Measurements from ENCODE around the gene MEDAG. TPM values are rescaled to one million over a fixed set of nuclear protein-coding genes. Genes with fewer than 3 reads are reported as not detected.

MEDAG gene
- total RNA-seq, 1 donor from 2014 or later: 7.5 TPM

DNA sequence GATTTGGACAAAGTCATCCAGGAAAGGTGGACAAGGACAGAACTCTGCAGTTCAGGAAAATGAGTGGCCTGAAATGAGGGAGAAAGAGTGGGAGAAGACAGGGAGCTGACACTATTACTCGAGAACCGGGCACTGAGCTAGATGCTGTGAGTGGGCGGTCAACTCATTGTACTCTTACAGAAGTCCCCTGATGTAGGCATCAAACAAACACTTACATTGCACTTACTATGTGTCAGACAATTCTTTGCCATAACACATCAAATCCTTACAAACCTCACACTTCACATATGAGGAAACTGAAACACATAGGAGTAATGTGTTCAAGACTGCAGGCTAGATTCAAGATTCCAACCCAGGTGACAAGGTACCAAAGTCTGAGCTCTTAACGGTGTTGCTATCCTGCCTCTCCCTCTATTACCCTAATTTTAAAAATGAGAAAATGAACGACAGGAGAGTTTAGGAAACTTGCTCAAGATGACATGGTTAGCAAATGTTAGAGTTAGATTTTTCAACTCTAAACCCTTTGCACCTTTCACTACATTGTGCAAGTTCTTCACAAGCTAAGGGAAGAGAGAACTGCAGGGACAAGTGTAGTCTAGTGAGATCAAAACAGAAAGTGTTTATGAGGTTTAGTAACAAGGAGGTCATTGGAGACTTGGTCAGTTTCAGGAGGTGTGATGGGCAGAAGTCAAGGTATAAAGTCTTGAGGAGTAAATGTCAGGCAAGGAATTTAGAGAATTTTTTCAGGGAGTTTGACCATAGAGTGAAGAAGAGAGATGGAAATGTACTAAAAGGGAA is 4.9 kb upstream of the MEDAG start:
- no peak for DNase-seq (ENCODE audit: low spot score in 2 of 2, unreplicated experiment in 2 of 2)
- H3K4me3 Mint-ChIP-seq: no peak overlapping the region
- peaks cover 17% of the 10 kb centered on the region for H3K4me1 Mint-ChIP-seq
- H3K27ac Mint-ChIP-seq: no peak overlapping the region
- H3K27me3 Mint-ChIP-seq (ENCODE audit: low read depth): peaks cover 23% of the 10 kb centered on the region
- TF ChIP-seq, protein P1, sequence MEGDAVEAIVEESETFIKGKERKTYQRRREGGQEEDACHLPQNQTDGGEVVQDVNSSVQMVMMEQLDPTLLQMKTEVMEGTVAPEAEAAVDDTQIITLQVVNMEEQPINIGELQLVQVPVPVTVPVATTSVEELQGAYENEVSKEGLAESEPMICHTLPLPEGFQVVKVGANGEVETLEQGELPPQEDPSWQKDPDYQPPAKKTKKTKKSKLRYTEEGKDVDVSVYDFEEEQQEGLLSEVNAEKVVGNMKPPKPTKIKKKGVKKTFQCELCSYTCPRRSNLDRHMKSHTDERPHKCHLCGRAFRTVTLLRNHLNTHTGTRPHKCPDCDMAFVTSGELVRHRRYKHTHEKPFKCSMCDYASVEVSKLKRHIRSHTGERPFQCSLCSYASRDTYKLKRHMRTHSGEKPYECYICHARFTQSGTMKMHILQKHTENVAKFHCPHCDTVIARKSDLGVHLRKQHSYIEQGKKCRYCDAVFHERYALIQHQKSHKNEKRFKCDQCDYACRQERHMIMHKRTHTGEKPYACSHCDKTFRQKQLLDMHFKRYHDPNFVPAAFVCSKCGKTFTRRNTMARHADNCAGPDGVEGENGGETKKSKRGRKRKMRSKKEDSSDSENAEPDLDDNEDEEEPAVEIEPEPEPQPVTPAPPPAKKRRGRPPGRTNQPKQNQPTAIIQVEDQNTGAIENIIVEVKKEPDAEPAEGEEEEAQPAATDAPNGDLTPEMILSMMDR (IDR thresholded peaks at IDR 0.05; ENCODE audit: unreplicated experiment): no peak
- H3K36me3 Mint-ChIP-seq: no peaks in the 10 kb centered on the region
- no peaks in the 10 kb centered on the region for H3K9me3 Mint-ChIP-seq

DNA sequence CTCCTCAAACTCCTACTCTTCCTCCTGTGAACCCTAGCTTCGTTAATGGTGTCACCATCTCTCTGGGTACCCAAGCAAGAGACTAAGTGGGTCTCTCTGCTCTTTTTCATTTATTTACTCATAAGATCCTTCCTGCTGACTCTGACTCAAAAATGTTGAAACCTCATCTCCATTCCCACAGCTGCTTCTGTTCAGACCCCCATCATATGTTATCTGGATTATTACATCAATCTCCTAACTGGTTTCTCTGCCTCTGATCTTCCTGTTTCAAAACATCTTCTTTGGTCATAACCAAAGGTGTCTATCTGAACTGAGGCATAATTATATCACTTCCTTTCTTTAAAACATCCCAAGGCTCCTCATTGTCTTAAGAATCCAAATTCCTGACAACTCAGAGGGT is 2.0 kb upstream of the MEDAG start:
- H3K9me3 Mint-ChIP-seq: no peaks in the 10 kb centered on the region
- DNase-seq (ENCODE audit: low spot score in 2 of 2, unreplicated experiment in 2 of 2): no peak
- no peak overlapping the region for H3K27ac Mint-ChIP-seq
- peaks cover 23% of the 10 kb centered on the region for H3K27me3 Mint-ChIP-seq (ENCODE audit: low read depth)
- H3K36me3 Mint-ChIP-seq: no peaks in the 10 kb centered on the region
- TF ChIP-seq, protein P1 (IDR thresholded peaks at IDR 0.05; ENCODE audit: unreplicated experiment): no peak
- no peak overlapping the region for H3K4me3 Mint-ChIP-seq
- H3K4me1 Mint-ChIP-seq: peaks cover 30% of the 10 kb centered on the region

DNA sequence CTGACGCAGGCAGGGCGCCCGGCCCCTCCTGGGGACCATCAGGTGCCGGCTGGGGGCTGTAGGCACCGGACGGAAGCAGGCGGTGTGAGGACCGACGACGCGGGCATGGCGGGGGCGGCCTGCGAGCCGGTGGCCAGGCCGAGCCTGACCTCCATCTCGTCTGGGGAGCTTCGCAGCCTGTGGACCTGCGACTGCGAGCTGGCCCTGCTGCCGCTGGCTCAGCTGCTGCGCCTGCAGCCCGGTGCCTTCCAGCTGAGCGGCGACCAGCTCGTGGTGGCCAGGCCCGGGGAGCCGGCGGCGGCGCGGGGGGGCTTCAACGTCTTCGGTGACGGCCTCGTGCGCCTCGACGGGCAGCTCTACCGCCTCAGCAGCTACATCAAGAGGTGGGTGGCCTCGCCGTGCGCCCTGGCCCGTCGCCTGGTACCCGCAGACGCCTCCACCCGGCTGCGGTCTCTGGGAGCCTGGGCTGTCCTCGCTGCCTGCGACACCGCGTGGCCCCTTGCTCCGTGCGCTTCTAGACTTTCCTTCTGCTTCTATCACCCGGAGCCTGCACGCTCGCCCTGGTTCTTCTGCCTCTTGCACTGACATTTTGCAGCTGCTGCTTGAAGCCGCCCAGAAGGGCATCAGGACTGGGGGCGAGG is 460 bp downstream of the MEDAG start:
- peaks cover 21% of the 10 kb centered on the region for H3K27me3 Mint-ChIP-seq (ENCODE audit: low read depth)
- TF ChIP-seq, protein P1 (IDR thresholded peaks at IDR 0.05; ENCODE audit: unreplicated experiment): no peak
- DNase-seq (ENCODE audit: low spot score in 2 of 2, unreplicated experiment in 2 of 2): peak in 1 of 2 experiments; percentile 48
- no peaks in the 10 kb centered on the region for H3K9me3 Mint-ChIP-seq
- H3K4me3 Mint-ChIP-seq: peak overlapping the region; percentile 56
- H3K4me1 Mint-ChIP-seq: peaks cover 43% of the 10 kb centered on the region
- no peaks in the 10 kb centered on the region for H3K36me3 Mint-ChIP-seq
- H3K27ac Mint-ChIP-seq: peak overlapping the region; percentile 92

DNA sequence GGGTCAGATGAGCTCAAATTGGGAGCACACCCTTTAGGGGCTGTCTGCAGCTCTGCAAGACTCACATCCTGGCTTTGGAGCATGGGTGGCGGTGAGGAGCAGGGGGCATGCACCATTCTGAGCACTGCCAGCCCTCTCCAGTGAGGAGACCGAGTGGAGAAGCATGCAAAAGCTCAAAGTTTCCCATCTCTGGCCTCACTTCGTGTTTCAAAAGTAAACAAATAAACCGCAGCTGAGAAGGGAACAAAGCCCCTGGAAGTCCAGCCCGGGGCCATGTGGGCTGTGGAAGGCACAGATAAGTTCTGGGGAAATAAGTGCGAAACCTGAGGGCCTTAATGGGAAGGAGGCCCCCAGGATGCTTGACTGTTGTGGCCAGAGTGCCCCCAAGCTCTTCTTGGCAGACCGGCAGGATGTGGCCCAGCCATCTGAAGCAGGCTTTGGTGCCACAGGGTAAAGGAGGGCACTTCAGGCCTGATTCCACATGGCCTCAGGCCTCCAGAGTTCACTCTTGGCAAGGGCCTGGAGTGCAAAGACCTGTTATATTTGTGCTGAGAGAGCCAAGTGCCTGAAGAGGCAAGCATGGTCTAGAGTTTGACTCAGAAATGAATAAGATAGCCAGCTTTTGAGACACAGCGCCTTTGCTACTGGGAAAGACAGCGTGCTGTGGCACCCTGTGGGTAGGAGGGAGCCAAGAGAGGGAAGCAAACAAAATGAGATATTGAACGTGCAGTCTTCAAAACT is 1.2 kb downstream of the MEDAG start:
- peak overlapping the region; percentile 56 for H3K4me3 Mint-ChIP-seq
- peaks cover 49% of the 10 kb centered on the region for H3K4me1 Mint-ChIP-seq
- no peaks in the 10 kb centered on the region for H3K9me3 Mint-ChIP-seq
- peak overlapping the region; percentile 92 for H3K27ac Mint-ChIP-seq
- no peaks in the 10 kb centered on the region for H3K36me3 Mint-ChIP-seq
- TF ChIP-seq, protein P1 (IDR thresholded peaks at IDR 0.05; ENCODE audit: unreplicated experiment): no peak
- DNase-seq (ENCODE audit: low spot score in 2 of 2, unreplicated experiment in 2 of 2): no peak
- H3K27me3 Mint-ChIP-seq (ENCODE audit: low read depth): peaks cover 21% of the 10 kb centered on the region

DNA sequence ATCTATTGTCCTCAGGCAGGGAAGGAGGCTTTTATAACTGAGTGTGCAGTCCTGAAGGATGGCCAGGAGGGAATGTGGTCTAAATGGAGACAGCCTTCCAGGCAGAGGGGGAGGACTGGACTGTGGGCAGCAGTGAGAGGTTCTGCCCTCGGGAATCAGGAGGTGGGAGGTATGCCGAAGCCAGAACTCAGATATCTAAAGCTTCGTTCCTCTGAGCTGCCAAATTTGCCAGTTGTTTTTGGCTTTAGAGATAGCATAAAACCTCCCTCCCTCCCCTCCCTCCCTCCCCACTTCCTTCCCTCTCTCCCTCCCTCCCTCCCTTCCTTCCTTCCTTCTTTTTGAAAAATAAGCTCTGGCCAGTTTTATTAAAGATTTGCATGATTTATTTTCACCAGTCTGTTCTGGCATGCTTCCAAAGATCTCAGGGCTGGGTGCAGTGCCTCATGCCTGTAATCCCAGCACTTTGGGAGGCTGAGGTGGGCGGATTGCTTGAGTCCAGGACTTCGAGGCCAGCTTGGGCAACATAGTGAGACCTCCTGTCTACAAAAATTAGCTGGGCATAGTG is 2.4 kb downstream of the MEDAG start:
- Mint-ChIP-seq H3K27me3 (ENCODE audit: low read depth) (peaks cover 21% of the 10 kb centered on the region), H3K4me3 (no peak overlapping the region), H3K9me3 (no peaks in the 10 kb centered on the region), H3K36me3 (no peaks in the 10 kb centered on the region), H3K4me1 (peaks cover 56% of the 10 kb centered on the region), H3K27ac (peak overlapping the region; percentile 92)
- TF ChIP-seq, protein P1 (IDR thresholded peaks at IDR 0.05; ENCODE audit: unreplicated experiment): no peak
- no peak for DNase-seq (ENCODE audit: low spot score in 2 of 2, unreplicated experiment in 2 of 2)
